ENCODE measurements around the gene PARD3. TPM values are rescaled to one million over a fixed set of nuclear protein-coding genes. Genes with fewer than 3 reads are reported as not detected.
A peak's percentile ranks its signal among the peaks of the same experiment; 100 is the strongest.

PARD3 gene
- total RNA-seq, 6 donors from 2014 or later: 30.6 to 108 (median 50.6) TPM

GRCh38 chr10:34781711-34782110, 33.4 kb downstream of the PARD3 start:
- H3K9me3 ChIP-seq: no peaks in the 10 kb centered on the region
- 44 to 50% methylated on average over 3 of the region's 3 CpGs for WGBS, 2 donors
- TF ChIP-seq POLR2A (IDR thresholded peaks at IDR 0.05) (no peak), CTCF (IDR thresholded peaks at IDR 0.05) (no peak), POLR2AphosphoS5 (IDR thresholded peaks at IDR 0.05) (no peak), EP300 (IDR thresholded peaks at IDR 0.05) (no peak)
- ATAC-seq (ENCODE audit: low FRiP score in 2 of 2) (no peak), DNase-seq (no peak)
- H3K4me3 ChIP-seq: no peak overlapping the region
- H3K27ac ChIP-seq: peak overlapping the region in 1 of 4 donors; percentile 30
- no peaks in the 10 kb centered on the region for H3K27me3 ChIP-seq
- H3K36me3 ChIP-seq: no peaks in the 10 kb centered on the region
- peaks cover 9 to 31% (median 20%) of the 10 kb centered on the region in 4 donors for H3K4me1 ChIP-seq

- no peaks in the 10 kb centered on the region for H3K27me3 ChIP-seq
- TF ChIP-seq POLR2AphosphoS5 (IDR thresholded peaks at IDR 0.05) (no peak), EP300 (IDR thresholded peaks at IDR 0.05) (no peak), POLR2A (IDR thresholded peaks at IDR 0.05) (no peak), CTCF (IDR thresholded peaks at IDR 0.05) (no peak)
- H3K4me3 ChIP-seq: no peak overlapping the region
- no peaks in the 10 kb centered on the region for H3K9me3 ChIP-seq
- ATAC-seq (ENCODE audit: low FRiP score in 2 of 2) (peak; percentile 58 to 61), DNase-seq (no peak)
- H3K4me1 ChIP-seq: peaks cover 15 to 27% (median 23%) of the 10 kb centered on the region in 4 donors
- 25 to 30% methylated on average over 11 of the region's 11 CpGs for WGBS, 2 donors
- no peaks in the 10 kb centered on the region for H3K36me3 ChIP-seq
- H3K27ac ChIP-seq: peak overlapping the region in 1 of 4 donors; percentile 56
Measured at GRCh38 chr10:34780818-34781380, 34.2 kb downstream of the PARD3 start.

GRCh38 chr10:34778237-34778636, 36.9 kb downstream of the PARD3 start:
- Histone ChIP-seq H3K9me3 (no peaks in the 10 kb centered on the region), H3K27me3 (no peaks in the 10 kb centered on the region), H3K27ac (no peak overlapping the region), H3K4me1 (peaks cover 24 to 37% (median 29%) of the 10 kb centered on the region in 4 donors), H3K4me3 (no peak overlapping the region), H3K36me3 (no peaks in the 10 kb centered on the region)
- WGBS, 2 donors: 84 to 90% methylated on average over 3 of the region's 3 CpGs
- TF ChIP-seq CTCF (IDR thresholded peaks at IDR 0.05) (no peak), EP300 (IDR thresholded peaks at IDR 0.05) (no peak), POLR2AphosphoS5 (IDR thresholded peaks at IDR 0.05) (no peak), POLR2A (IDR thresholded peaks at IDR 0.05) (no peak)
- no peak for DNase-seq
- no peak for ATAC-seq (ENCODE audit: low FRiP score in 2 of 2)

- no peak for DNase-seq
- no peak for ATAC-seq (ENCODE audit: low FRiP score in 2 of 2)
- peaks cover 10 to 31% (median 21%) of the 10 kb centered on the region in 4 donors for H3K4me1 ChIP-seq
Measured at GRCh38 chr10:34776090-34776690, 38.9 kb downstream of the PARD3 start.

More at GRCh38 chr10:34776090-34776690, 38.9 kb downstream of the PARD3 start:
- no peak for TF ChIP-seq EP300 (IDR thresholded peaks at IDR 0.05)
- TF ChIP-seq POLR2AphosphoS5 (IDR thresholded peaks at IDR 0.05): no peak
- TF ChIP-seq CTCF (IDR thresholded peaks at IDR 0.05): no peak
- no peak for TF ChIP-seq POLR2A (IDR thresholded peaks at IDR 0.05)
- H3K36me3 ChIP-seq: no peaks in the 10 kb centered on the region
- no peak overlapping the region for H3K27ac ChIP-seq
- WGBS, 2 donors: 61 to 70% methylated on average over 2 of the region's 2 CpGs
- H3K27me3 ChIP-seq: no peaks in the 10 kb centered on the region
- no peaks in the 10 kb centered on the region for H3K9me3 ChIP-seq
- no peak overlapping the region for H3K4me3 ChIP-seq
